ENCODE data around the gene TWSG1. TPM values are rescaled to one million over a fixed set of nuclear protein-coding genes. Genes with fewer than 3 reads are reported as not detected.

TWSG1 gene
- total and polyA plus RNA-seq, 10 of the 15 experiments (the other 5 are each of a cell fraction or from before 2014, with no cell fraction given), result 11.1 to 45.1 (median 27.7) TPM

- in situ Hi-C loops (cut with MboI) (no loop called here), intact Hi-C loops (cut with micrococcal nuclease; ENCODE audit: unreplicated experiment) (no loop called here)
- ChIA-PET RAD21 (ENCODE audit: unreplicated experiment) (no interaction called here), POLR2A (no interaction called here), CTCF (no interaction called here), SMC1A (ENCODE audit: uncharacterized antibody, unreplicated experiment) (no interaction called here)
- no peak for DNase-seq (ENCODE audit: low read depth, low spot score)
- Histone ChIP-seq H4K20me1 (ENCODE audit: control insufficient read depth, insufficient read depth) (no peaks in the 10 kb centered on the region), H3K36me3 (ENCODE audit: control insufficient read depth in 2 of 2, insufficient read depth in 2 of 2, low read length in 1 of 2) (no peaks in the 10 kb centered on the region), H3K27me3 (replicated peaks in 1 of 2; ENCODE audit: control insufficient read depth in 2 of 2, insufficient read depth in 2 of 2, low read length in 1 of 2) (no peaks in the 10 kb centered on the region), H2AFZ (ENCODE audit: control insufficient read depth, low read depth, low read length) (no peak overlapping the region), H3K9ac (ENCODE audit: control insufficient read depth, insufficient read depth, low read length) (no peak overlapping the region), H3K4me3 (no peak overlapping the region), H3K27ac (ENCODE audit: control insufficient read depth, insufficient read depth) (no peak overlapping the region), H3K9me3 (replicated peaks; ENCODE audit: control insufficient read depth, insufficient read depth, low read length) (peaks cover 7% of the 10 kb centered on the region; the same call in 2 of the 3 replicates), H3K79me2 (ENCODE audit: control insufficient read depth, insufficient read depth, low read length) (no peaks in the 10 kb centered on the region), H3K4me1 (ENCODE audit: control insufficient read depth, insufficient read depth, low read length) (no peaks in the 10 kb centered on the region), H3K4me2 (ENCODE audit: control insufficient read depth, insufficient read depth) (no peak overlapping the region)
- TF ChIP-seq POLR2AphosphoS5 (IDR thresholded peaks at IDR 0.05; ENCODE audit: low read length), result no peak
- TF ChIP-seq MEF2B (IDR thresholded peaks at IDR 0.05; ENCODE audit: partially characterized antibody, poor library complexity, severe bottlenecking), result no peak
- no peak for TF ChIP-seq RELA (IDR thresholded peaks at IDR 0.05; ENCODE audit: borderline replicate concordance, partially characterized antibody)
- TF ChIP-seq EGR1 (IDR thresholded peaks at IDR 0.05; ENCODE audit: borderline replicate concordance in 1 of 2, low read depth in 2 of 2, low read length in 2 of 2), result no peak
- TF ChIP-seq POLR2A (IDR thresholded peaks at IDR 0.05; ENCODE audit: low read depth, low read length), result no peak
- no peak for TF ChIP-seq ZNF217 (IDR thresholded peaks at IDR 0.05)
- TF ChIP-seq, protein P1, sequence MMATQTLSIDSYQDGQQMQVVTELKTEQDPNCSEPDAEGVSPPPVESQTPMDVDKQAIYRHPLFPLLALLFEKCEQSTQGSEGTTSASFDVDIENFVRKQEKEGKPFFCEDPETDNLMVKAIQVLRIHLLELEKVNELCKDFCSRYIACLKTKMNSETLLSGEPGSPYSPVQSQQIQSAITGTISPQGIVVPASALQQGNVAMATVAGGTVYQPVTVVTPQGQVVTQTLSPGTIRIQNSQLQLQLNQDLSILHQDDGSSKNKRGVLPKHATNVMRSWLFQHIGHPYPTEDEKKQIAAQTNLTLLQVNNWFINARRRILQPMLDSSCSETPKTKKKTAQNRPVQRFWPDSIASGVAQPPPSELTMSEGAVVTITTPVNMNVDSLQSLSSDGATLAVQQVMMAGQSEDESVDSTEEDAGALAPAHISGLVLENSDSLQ (IDR thresholded peaks at IDR 0.05), result no peak
- no peak for TF ChIP-seq NFYA (IDR thresholded peaks at IDR 0.05; ENCODE audit: borderline replicate concordance, low read depth, low read length)
- TF ChIP-seq CHD1 (IDR thresholded peaks at IDR 0.05; ENCODE audit: low read depth, low read length), result no peak
- no peak for TF ChIP-seq SIX5 (IDR thresholded peaks at IDR 0.05; ENCODE audit: low read depth, low read length, severe bottlenecking)
- TF ChIP-seq, protein P2, sequence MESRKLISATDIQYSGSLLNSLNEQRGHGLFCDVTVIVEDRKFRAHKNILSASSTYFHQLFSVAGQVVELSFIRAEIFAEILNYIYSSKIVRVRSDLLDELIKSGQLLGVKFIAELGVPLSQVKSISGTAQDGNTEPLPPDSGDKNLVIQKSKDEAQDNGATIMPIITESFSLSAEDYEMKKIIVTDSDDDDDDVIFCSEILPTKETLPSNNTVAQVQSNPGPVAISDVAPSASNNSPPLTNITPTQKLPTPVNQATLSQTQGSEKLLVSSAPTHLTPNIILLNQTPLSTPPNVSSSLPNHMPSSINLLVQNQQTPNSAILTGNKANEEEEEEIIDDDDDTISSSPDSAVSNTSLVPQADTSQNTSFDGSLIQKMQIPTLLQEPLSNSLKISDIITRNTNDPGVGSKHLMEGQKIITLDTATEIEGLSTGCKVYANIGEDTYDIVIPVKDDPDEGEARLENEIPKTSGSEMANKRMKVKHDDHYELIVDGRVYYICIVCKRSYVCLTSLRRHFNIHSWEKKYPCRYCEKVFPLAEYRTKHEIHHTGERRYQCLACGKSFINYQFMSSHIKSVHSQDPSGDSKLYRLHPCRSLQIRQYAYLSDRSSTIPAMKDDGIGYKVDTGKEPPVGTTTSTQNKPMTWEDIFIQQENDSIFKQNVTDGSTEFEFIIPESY (IDR thresholded peaks at IDR 0.05), result no peak
- TF ChIP-seq SUZ12 (IDR thresholded peaks at IDR 0.05; ENCODE audit: unreplicated experiment), result no peak
- TF ChIP-seq, protein P3, sequence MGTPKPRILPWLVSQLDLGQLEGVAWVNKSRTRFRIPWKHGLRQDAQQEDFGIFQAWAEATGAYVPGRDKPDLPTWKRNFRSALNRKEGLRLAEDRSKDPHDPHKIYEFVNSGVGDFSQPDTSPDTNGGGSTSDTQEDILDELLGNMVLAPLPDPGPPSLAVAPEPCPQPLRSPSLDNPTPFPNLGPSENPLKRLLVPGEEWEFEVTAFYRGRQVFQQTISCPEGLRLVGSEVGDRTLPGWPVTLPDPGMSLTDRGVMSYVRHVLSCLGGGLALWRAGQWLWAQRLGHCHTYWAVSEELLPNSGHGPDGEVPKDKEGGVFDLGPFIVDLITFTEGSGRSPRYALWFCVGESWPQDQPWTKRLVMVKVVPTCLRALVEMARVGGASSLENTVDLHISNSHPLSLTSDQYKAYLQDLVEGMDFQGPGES (IDR thresholded peaks at IDR 0.05), result no peak
- TF ChIP-seq NR2C2 (IDR thresholded peaks at IDR 0.05; ENCODE audit: borderline replicate concordance, control insufficient read depth, insufficient read length, low read depth), result no peak
- TF ChIP-seq BCL11A (IDR thresholded peaks at IDR 0.05; ENCODE audit: low read depth, low read length), result no peak
- TF ChIP-seq ZNF622 (IDR thresholded peaks at IDR 0.05), result no peak
- TF ChIP-seq PML (IDR thresholded peaks at IDR 0.05; ENCODE audit: low read length), result no peak
- no peak for TF ChIP-seq NFIC (IDR thresholded peaks at IDR 0.05; ENCODE audit: low read depth, low read length)
- no peak for TF ChIP-seq RFX5 (IDR thresholded peaks at IDR 0.05; ENCODE audit: low read depth, low read length)
- TF ChIP-seq, protein P4, sequence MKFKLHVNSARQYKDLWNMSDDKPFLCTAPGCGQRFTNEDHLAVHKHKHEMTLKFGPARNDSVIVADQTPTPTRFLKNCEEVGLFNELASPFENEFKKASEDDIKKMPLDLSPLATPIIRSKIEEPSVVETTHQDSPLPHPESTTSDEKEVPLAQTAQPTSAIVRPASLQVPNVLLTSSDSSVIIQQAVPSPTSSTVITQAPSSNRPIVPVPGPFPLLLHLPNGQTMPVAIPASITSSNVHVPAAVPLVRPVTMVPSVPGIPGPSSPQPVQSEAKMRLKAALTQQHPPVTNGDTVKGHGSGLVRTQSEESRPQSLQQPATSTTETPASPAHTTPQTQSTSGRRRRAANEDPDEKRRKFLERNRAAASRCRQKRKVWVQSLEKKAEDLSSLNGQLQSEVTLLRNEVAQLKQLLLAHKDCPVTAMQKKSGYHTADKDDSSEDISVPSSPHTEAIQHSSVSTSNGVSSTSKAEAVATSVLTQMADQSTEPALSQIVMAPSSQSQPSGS (IDR thresholded peaks at IDR 0.05; ENCODE audit: low read length), result no peak
- FAIRE-seq, result no peak
- whole genome bisulfite sequencing (ENCODE audit: insufficient coverage, insufficient replicate concordance, low lambda C conversion rate, missing lambda C conversion rate), result 100% methylated on average over 2 of the region's 2 CpGs
- BruUV-seq (replicated peaks), result no TSS peak
- no peak for ATAC-seq
These were observed 42.5 kb upstream of the TWSG1 start for GRCh38 chr18:9292047-9292446.
